ENCODE measurements around the gene STK38L.

The STK38L gene

DNA sequence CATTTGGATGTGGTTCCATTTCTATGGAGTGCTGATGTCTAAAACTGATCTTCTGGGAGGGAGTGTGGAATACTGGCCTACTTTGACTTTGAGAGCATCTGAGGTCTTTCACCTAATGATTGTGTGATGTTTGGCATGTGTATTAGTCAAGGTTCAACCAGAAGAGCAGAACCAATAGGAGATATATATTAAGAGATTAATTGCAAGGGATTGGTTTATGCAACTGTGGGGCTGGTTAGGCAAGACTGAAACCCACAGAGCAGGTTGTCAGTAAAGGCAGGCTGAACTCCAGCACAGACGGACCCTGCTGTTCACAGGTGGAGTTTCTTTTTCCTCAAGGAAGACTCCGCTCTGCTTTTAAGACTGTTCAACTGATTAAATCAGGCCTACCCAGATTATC lies 100.2 kb downstream of the STK38L start:
- in situ Hi-C loops (cut with MboI; ENCODE audit: low pct_unique_long_range_greater_than_20kb, low sequenced_read_pairs, unreplicated experiment): no loop called here
- DNase-seq (ENCODE audit: low spot score): no peak
- TF ChIP-seq, protein P1, sequence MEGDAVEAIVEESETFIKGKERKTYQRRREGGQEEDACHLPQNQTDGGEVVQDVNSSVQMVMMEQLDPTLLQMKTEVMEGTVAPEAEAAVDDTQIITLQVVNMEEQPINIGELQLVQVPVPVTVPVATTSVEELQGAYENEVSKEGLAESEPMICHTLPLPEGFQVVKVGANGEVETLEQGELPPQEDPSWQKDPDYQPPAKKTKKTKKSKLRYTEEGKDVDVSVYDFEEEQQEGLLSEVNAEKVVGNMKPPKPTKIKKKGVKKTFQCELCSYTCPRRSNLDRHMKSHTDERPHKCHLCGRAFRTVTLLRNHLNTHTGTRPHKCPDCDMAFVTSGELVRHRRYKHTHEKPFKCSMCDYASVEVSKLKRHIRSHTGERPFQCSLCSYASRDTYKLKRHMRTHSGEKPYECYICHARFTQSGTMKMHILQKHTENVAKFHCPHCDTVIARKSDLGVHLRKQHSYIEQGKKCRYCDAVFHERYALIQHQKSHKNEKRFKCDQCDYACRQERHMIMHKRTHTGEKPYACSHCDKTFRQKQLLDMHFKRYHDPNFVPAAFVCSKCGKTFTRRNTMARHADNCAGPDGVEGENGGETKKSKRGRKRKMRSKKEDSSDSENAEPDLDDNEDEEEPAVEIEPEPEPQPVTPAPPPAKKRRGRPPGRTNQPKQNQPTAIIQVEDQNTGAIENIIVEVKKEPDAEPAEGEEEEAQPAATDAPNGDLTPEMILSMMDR (IDR thresholded peaks at IDR 0.05; ENCODE audit: extremely low read depth, insufficient read depth, missing control alignments): no peak

DNA sequence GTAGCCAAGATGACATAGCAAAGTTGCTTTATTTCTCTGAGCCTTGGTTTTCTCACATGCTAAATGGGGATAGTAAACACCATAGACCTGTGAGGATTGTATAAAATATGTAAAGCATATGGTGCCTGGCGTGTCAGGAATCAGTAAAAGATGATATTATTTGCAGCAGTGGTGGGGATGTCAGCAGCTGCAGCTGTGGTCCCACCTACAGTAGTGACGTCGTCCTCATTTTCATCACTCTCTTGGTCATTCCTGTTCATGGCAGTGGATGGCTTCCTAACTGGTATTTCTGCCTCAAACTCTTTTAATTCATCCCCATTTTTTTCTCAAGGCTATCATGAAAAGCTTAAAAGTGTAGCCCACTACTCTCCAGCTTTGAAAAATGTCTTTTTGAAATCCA lies 100.7 kb downstream of the STK38L start:
- in situ Hi-C loops (cut with MboI; ENCODE audit: low pct_unique_long_range_greater_than_20kb, low sequenced_read_pairs, unreplicated experiment): no loop called here
- TF ChIP-seq, protein P1 (IDR thresholded peaks at IDR 0.05; ENCODE audit: extremely low read depth, insufficient read depth, missing control alignments): no peak
- DNase-seq (ENCODE audit: low spot score): no peak

DNA sequence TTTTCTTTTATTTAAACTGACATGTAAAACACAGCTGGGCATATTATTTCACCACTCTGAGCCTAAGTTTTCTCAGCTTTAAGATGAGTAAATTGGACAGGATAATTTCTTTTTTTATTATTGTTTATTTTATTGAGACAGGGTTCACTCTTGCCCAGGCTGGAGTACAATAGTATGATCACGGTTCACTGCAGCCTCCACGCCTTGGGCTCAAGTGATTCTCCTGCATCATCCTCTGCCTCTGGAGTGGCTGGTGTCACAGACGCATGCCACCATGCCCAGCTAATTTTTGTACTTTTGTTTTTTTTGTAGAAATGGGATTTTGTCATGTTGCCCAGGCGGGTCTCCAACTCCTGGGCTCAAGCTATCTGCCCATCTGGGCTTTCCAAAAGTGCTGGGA lies 101.3 kb downstream of the STK38L start:
- DNase-seq (ENCODE audit: low spot score): no peak
- in situ Hi-C loops (cut with MboI; ENCODE audit: low pct_unique_long_range_greater_than_20kb, low sequenced_read_pairs, unreplicated experiment): no loop called here
- TF ChIP-seq, protein P1 (IDR thresholded peaks at IDR 0.05; ENCODE audit: extremely low read depth, insufficient read depth, missing control alignments): no peak

DNA sequence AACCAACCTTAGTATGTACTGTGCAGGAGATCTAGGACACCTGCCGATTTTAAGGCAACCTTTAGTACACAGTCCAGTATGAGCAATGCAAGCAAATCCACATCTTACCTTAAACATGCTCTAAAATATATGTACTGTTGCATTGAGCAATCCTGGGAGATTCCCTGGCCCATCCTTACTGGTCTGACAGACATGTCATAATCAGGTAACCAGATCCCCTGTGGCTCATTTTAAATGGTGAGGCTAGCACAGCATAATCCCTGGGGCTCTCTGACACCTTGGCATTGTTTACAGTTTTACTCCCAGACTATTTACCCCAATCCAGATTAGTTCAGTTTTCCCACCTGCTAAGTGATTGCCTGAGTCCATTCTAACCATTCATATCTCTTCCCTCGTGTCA lies 103.7 kb downstream of the STK38L start:
- DNase-seq (ENCODE audit: low spot score): no peak
- TF ChIP-seq, protein P1 (IDR thresholded peaks at IDR 0.05; ENCODE audit: extremely low read depth, insufficient read depth, missing control alignments): no peak
- in situ Hi-C loops (cut with MboI; ENCODE audit: low pct_unique_long_range_greater_than_20kb, low sequenced_read_pairs, unreplicated experiment): no loop called here

DNA sequence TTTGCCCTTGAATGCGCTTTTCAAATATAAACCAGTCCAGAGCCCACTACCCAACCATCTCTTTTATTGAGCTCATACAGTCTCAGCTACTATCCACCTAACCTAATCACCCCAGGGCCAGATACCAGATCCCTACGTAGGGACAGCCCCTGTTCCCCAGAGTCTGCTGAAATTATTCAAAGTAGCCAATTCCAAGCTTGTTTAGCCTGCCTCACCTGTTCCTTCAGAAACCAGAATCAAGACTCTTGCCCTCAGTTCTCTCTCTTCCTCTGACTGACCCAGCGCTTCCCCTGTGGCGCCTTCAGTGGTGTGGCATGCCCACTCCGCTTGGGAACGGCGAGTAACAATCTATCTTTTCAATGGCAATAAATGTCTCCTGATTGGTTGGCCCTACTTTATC lies 107.4 kb downstream of the STK38L start:
- TF ChIP-seq, protein P1 (IDR thresholded peaks at IDR 0.05; ENCODE audit: extremely low read depth, insufficient read depth, missing control alignments): no peak
- in situ Hi-C loops (cut with MboI; ENCODE audit: low pct_unique_long_range_greater_than_20kb, low sequenced_read_pairs, unreplicated experiment): no loop called here
- no peak for DNase-seq (ENCODE audit: low spot score)

DNA sequence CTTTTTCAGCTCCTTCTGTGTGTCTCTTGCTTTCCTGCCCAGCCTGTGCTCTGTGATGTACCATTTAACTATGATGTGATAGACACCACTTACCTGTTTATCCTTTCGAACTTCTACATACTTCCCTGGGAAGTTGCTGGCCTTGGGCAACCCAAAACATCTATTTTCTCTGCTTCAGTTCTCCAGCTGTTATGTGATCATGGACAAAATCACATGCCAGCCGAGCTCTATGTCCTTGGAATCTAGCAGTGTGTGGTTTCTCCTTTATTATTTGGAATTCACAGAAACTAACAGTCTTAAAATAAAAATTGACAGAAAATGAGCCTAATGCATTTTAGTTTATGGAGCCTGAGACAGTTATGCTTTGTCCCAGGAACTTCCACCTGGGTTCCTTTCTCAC lies 111.4 kb downstream of the STK38L start:
- no peak for DNase-seq (ENCODE audit: low spot score)
- TF ChIP-seq, protein P1 (IDR thresholded peaks at IDR 0.05; ENCODE audit: extremely low read depth, insufficient read depth, missing control alignments): no peak
- in situ Hi-C loops (cut with MboI; ENCODE audit: low pct_unique_long_range_greater_than_20kb, low sequenced_read_pairs, unreplicated experiment): no loop called here

DNA sequence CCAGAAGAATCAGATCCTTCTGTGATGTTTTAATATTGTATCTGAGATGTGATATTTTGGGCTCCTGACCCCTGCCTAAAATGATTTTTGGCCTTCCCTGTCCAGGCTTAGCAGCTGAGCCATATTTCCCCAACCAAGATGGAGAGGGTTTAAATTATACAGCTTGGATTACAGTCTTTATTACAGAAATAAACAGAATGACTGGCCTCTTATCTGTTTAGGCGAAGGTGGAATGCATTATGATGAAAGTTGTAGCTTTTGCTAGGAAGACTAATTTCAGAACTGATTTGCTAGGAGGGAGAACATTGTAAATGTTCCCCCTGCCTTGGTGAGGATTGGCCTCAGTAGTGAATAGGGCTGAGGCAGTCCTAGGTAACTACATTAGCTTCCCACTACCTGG lies 111.9 kb downstream of the STK38L start:
- no peak for DNase-seq (ENCODE audit: low spot score)
- TF ChIP-seq, protein P1 (IDR thresholded peaks at IDR 0.05; ENCODE audit: extremely low read depth, insufficient read depth, missing control alignments): no peak
- in situ Hi-C loops (cut with MboI; ENCODE audit: low pct_unique_long_range_greater_than_20kb, low sequenced_read_pairs, unreplicated experiment): no loop called here

Measured in GM13977 (cell line).